HG03280 (cell line): ENCODE data around the gene GPANK1.
"Not testable (repeated sequence)": the region's sequence is repeated elsewhere in the genome, so short reads cannot be mapped to it uniquely, and the experiment has no call there.

Source experiments
- ATAC-seq: cut with Tn5 transposase; IDR thresholded peaks from one replicate; pipeline ENCODE4 v1.9.1; 2021; ENCODE audit warnings: mild to moderate bottlenecking, moderate library complexity; ENCODE audit not compliant: unreplicated experiment

The GPANK1 gene

DNA sequence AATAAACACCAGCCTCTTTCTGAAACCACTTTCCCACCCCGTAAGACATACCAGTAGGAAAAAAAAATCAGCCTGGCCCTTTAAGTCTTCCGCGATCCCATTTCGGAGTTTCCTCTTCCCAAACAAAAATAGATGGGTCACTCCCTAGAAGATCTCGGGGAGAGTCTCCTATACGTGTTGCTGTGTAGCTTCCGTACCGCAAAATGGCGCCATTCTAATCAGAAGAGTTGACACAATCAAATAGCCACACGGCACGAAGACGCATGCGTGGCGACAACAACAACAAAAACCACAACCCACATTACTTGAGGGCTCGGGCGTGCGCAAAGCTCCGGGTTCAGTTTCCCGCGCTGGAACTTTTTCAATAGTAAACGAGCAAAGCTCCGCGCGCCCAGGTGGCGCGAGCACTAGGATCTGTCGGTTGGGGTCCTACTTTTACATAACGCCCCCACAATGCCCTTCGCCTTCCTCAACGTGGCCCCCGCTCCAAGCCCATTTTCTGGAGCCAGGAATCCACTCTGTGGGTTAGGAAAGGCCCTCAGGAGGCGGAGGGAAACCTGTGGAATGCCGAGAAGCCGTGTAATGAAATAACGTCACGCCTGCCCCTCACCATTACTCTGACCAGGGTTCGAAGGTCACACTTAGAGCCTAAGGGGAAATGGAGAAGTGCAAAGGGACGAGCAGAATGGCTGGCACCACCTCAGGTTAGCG lies at the start of gene GPANK1:
TSS of gene GPANK1 (minus strand) at position 208 of the 711 bp plus-strand sequence. CDS start 519 bp downstream, outside the sequence.
- ATAC-seq = peak; percentile 36

GRCh38 chr6:31713991-31714684 lies 49.3 kb upstream of the GPANK1 start:
- ATAC-seq = no peak

- no peak for ATAC-seq
These were observed 48.7 kb upstream of the GPANK1 start for GRCh38 chr6:31713465-31713864.

DNA sequence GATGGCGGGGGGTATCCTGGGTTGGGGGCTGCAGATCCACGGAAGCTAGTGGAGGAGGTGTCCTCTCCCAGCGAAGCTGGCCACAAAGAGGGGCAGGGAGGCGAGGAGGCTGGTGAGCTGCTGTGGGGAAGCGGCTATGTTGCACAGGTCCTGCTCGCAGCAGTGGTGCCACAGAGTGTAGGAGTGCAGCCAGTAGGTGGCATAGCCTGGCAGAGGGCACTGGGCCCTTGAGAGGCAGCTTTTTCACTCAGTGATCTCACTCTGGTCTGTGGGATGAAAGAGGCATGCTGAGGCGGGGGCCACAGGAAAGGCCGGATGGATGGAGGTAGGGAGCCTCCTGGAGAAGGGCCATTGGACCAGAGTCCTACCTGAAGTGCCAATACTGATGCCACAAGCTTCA lies 47.5 kb upstream of the GPANK1 start:
- no peak for ATAC-seq

GRCh38 chr6:31711233-31711632 lies 46.4 kb upstream of the GPANK1 start:
- ATAC-seq = no peak

- ATAC-seq = no peak
These were observed 45.9 kb upstream of the GPANK1 start for GRCh38 chr6:31710523-31711219.

GRCh38 chr6:31709157-31709556 lies 44.4 kb upstream of the GPANK1 start:
- ATAC-seq = not testable (repeated sequence)

- no peak for ATAC-seq
These were observed 43.4 kb upstream of the GPANK1 start for GRCh38 chr6:31708224-31708623.

DNA sequence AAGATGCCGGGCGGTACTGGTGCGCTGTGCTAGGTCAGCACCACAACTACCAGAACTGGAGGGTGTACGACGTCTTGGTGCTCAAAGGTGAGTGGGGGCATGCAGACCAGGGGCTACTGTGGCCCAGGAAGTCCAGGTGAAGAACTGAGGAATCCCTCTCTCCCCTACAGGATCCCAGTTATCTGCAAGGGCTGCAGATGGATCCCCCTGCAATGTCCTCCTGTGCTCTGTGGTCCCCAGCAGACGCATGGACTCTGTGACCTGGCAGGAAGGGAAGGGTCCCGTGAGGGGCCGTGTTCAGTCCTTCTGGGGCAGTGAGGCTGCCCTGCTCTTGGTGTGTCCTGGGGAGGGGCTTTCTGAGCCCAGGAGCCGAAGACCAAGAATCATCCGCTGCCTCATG lies 42.9 kb upstream of the GPANK1 start:
- no peak for ATAC-seq

- ATAC-seq = no peak
These were observed 41.8 kb upstream of the GPANK1 start, which contains the start of gene LY6G6F for GRCh38 chr6:31706599-31706998. Gene LY6G6F, plus strand, starts transcription at chr6:31706866. Its CDS starts 41 bp downstream, at chr6:31706907.

DNA sequence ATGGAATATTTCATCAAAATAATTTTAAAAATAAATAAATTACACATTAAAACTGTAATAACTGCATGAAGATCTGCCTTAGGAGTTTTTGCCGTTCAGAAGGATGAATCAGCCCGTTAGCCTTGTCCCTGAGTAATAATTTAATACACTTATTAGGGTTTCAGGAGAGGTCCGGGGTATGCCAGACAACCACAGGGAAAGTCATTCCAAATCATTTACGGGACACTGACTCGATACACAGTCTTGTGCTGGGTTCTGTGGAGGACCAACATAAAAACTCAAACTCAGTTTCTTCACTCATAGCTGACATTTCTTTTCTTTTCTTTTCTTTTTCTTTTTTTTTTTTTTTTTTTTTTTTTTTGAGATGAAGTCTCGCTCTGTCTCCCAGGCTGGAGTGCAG lies 41.1 kb upstream of the GPANK1 start:
- ATAC-seq = no peak

DNA sequence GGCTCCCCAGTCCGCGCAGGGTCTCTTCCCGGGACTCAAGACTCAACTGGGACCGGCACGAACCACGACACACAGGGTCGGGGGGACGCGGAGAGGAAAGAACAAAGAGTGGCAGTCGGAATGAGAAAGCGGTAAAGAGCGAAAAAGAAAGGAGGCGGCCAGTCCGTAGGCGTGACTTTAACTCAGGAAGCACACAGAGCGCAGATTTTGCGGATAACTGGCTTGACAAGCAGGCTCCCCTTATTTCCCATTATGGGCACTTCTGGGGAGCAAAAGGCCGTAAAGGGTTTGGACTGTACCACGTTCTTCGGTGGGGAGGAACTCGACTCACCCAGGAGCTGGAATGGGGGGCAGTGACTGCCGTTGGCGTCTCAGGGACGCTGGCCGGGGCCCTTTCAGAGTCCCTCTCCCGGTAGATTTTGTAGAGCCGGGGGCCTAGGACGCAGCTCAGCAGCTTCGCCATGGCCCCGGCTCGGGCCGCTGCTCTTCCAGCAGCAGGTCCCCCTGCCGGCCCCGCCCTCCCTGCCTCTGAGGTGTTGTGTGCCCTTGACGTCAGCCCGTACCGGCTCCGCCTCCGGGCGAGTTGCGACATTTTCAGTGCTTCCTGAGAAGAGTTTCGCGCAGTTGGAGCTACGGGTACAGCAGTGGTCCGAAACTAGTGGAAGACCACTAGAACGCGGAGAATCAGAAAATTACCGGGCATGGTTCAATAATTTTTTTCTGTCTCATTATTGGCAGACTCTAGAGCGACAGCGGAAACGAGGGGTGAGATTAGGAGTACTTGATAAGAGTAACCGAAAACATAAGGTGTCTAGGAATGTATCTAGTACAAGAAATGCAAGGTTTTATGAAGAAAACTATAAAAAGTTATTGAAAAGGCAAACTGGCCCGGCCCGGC lies 38.3 kb upstream of the GPANK1 start, which contains the start of gene ABHD16A:
TSS of gene ABHD16A (minus strand) at position 506 of the 898 bp plus-strand sequence. CDS start at position 463, 43 bp downstream.
- peak; percentile 93 for ATAC-seq

DNA sequence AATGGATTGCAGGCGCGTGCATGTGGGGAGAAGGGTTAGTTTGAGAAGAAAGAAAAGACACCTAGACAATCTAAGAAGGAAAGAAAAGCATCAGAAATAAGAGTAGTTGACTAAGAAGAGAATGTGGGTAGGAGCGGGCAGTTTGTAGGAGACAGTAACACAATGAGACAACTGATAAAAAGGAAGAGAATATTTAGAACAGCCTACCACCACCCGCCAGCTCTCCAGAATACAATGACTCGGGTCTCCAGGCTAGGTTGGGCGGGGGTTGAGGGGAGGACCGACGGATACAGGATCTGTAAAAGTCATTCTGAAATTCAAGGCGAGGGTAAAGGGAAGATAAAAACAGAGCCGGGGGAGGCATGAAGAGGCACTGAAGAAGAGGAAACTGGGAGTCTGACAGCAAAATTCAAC lies 37.6 kb upstream of the GPANK1 start:
- ATAC-seq = no peak

DNA sequence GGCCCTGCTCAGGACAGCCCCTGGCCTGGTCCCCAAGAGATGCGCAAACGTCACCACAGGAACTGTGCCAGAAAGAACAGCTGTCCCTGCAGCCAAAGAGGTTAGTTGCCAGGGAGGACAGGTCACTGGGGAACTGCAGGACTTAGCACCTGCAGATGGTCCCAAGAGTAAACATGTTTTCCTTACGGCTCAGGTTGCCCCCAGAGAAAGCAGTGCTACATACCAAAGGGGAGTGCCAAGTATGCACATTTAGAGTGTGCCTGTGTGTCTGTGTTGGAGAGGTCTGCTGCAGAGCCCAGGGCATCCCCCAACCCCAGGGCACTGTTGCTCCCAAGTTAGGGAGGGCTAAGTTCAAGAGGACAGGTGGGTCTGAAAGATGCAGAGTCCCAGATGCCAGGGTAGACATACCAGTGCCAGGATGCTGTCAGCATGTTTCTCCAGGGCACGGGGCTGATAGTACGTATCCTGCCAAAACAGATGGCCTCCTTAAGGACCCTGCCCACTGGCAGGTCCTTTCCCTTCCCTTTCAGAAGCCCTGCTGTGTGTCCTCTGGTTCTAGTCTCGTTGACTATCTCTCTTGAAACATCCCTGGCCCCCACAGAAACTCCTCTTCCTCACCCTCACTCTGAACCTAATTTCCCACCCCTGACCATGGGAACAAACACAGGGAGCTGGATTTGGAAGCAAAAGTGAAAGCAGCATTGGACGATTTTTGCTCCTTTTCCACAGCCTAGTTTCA lies 37.0 kb upstream of the GPANK1 start:
- no peak for ATAC-seq

GRCh38 chr6:31700740-31701401 lies 36.1 kb upstream of the GPANK1 start:
- ATAC-seq = no peak

DNA sequence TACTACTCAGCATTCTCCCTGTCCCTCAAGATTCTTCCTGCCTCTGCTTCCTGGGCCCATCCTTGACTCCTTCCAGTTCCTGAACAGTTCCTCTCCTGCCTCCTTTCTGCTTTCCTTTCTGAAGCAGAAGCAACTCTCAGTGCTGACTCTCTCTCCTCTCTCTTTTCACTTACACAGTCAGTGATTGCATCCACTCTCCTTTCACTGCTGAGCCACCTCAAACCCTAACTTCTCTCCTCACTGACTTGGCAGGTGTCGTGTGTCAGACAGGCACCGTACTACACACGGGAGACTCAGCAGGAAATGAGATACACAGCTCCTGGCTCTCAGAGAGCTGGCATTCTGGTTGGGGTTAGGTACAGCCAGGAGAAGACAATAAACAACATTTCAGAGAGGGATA lies 32.8 kb upstream of the GPANK1 start:
- no peak for ATAC-seq

- ATAC-seq = no peak
These were observed 28.7 kb upstream of the GPANK1 start for GRCh38 chr6:31693535-31693934.

DNA sequence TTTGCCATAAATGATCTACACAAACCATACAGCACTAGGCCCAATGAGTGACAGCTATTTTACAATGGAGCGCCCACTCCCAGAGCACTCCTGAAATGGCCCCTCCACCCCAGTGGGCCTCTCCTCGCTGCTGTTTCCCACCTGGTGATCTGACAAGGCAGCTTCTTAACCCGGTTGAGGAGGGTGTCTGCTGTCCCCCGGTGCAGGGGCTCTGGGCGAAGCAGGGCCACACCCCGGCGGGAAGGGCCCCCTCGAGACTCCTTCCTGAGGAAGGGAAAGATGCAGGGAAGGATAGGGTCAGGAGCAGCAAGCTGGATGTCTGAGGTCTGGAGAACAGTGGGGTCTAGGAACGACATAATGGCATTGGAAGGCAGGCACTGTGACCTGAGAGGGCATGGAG lies 28.1 kb upstream of the GPANK1 start:
- no peak for ATAC-seq

DNA sequence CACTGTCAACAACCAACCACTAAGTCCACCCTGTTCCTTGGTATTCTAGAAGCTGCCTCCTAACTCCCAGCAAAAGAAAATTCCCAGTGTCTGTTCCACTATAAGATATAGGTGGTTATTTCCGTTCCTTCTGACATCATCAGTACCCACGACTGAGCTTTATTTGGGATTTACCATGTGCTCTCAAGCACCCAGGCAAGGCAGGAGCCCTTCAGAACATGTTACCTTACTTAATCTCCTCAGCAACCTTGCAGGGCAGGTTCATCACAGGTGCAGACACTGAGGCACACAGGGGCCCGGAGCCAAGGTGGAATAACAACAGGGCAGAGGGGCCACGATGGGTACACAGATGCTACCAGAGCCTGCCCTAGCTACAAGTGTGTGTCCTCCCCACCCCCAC lies 27.6 kb upstream of the GPANK1 start:
- no peak for ATAC-seq
